Measurements from ENCODE around the gene EIF4EBP3. TPM values are rescaled to one million over a fixed set of nuclear protein-coding genes. Genes with fewer than 3 reads are reported as not detected.

The EIF4EBP3 gene
- total RNA-seq, 4 donors from 2014 or later: 9.1 to 18.9 (median 15.6) TPM

DNA sequence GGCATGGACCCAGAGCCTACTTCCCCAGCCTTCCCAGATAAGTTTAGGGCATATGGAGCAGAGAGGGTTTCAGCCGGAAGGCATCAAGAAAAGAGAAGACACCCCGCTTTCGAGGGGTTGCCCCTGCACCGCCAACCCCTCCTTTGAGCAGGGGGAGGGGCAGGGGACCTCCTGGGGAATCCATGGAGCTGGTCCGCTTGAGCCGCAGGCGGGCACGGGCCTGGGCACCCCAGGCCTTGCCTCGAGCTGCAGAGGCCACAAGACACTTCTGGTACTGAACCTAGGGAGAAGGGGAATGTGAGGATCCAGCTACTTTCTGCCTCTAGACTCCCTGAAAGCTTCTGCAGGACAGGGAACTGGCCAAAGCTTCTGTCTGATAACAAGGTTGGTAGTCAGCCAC is 11.1 kb downstream of the EIF4EBP3 start:
- TF ChIP-seq CTCF (IDR thresholded peaks at IDR 0.05) (no peak), POLR2A (IDR thresholded peaks at IDR 0.05) (no peak)
- no peak overlapping the region for H3K4me3 ChIP-seq (replicated peaks in 1 of 3)
- H3K4me1 ChIP-seq: peaks cover 16 to 33% of the 10 kb centered on the region in 2 donors
- DNase-seq: no peak
- H3K27ac ChIP-seq: no peak overlapping the region
- H3K27me3 ChIP-seq: no peaks in the 10 kb centered on the region
- 94 to 95% methylated on average over 8 to 9 of the region's 9 CpGs for WGBS, 2 donors
- no peaks in the 10 kb centered on the region for H3K9me3 ChIP-seq
- intact Hi-C loops (cut with DNase I): no loop called here
- peaks cover 2 to 10% of the 10 kb centered on the region in 2 donors for H3K36me3 ChIP-seq

DNA sequence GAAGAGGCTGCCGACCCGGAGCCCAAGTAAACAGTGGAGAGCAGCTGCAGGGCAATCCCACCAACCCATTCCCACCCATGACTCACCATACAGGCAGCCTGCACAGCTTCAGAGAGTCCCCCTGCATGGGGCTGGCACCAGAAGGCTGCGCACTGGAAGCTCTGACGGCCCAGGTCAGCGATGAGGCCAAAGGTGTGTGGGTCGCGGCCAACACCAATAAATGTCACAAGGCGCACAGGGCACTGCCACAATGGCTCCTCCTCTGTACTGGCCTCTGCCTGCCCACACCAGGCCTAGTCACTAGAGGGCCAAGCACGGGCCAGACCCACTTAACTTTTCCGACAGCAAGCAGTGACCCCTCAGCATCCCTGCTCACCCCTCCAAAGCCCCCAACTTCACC is 12.8 kb downstream of the EIF4EBP3 start:
- 88 to 93% methylated on average over 10 of the region's 10 CpGs for WGBS, 2 donors
- DNase-seq: no peak
- intact Hi-C loops (cut with DNase I): loop anchor here (5.0 kb wide), 1 partner anchor 77 kb away; the partner anchor contains the start of gene TMCO6

DNA sequence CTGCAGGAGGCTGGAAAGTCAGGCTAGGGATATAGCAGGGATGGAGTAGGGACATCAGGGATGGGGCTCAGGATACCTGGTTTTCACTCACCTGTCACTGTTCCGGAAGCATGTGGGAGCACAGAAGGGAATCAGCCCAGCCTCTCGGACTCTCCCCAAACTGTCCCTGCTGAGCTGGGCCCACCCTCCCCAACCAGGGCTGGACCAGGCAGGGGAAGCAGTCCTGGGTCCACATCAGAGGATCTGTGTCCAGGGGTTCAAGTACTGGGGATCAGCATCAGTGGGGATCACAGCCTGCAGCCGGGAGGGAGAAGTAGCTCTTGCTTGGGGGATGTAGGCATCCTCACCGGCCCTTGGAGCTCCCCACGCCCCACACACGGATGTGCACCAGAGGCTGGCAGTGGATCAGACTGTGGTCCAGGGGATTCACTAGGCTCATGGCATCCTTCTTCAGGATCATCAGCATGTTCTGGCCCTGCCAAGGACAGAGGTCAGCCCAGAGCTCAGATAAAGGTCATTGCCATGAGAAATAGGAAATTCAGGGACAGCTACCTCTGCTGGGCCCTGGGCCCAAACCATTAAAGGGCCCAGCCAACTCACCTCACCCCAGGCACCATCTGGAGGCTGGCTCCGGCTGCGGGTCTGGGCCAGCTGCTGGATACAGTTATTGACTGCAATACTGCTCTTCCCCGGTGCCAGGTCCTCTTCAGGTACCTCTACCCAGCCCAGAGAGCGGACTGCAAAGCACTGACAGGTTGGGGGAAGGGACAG is 14.5 kb downstream of the EIF4EBP3 start:
- Histone ChIP-seq H3K4me1 (peaks cover 22 to 34% of the 10 kb centered on the region in 2 donors), H3K36me3 (peaks cover 5 to 16% of the 10 kb centered on the region in 2 donors), H3K27me3 (no peaks in the 10 kb centered on the region), H3K27ac (no peak overlapping the region), H3K9me3 (no peaks in the 10 kb centered on the region), H3K4me3 (replicated peaks in 1 of 3) (no peak overlapping the region)
- no peak for DNase-seq
- WGBS, 2 donors: 88 to 95% methylated on average over 5 to 10 of the region's 10 CpGs
- intact Hi-C loops (cut with DNase I): loop anchor here (5.0 kb wide), 1 partner anchor 75 kb away; the partner anchor contains the start of gene TMCO6
- no peak for TF ChIP-seq POLR2A (IDR thresholded peaks at IDR 0.05)
- TF ChIP-seq CTCF (IDR thresholded peaks at IDR 0.05): no peak

More for the DNA sequence above, 12.8 kb downstream of the EIF4EBP3 start:
- Histone ChIP-seq H3K27me3 (no peaks in the 10 kb centered on the region), H3K4me1 (peaks cover 22 to 34% of the 10 kb centered on the region in 2 donors), H3K27ac (no peak overlapping the region), H3K4me3 (replicated peaks in 1 of 3) (no peak overlapping the region), H3K9me3 (no peaks in the 10 kb centered on the region), H3K36me3 (peaks cover 0 to 10% of the 10 kb centered on the region in 2 donors)
- TF ChIP-seq CTCF (IDR thresholded peaks at IDR 0.05): no peak

DNA sequence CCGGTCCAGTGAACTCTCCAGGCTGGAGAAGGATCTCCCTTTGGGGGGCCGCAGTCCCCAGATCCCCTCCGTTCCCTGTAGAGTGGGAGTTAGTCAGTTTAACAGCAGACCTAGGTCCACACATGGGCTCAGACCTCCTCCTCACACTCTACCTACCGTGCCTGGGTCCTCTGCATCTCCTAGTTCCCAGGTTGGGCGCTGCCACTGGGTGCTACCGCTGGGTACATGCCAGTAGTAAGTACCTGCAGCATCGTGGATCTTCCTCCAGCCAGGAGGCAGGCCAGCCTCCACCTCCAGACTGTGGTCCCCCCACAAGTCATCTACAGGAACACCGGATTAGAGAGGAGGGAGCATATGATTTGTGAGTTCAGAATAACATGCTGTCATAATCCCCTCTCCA is 16.1 kb downstream of the EIF4EBP3 start:
- WGBS, 2 donors: 69% methylated on average over 6 to 8 of the region's 8 CpGs
- Histone ChIP-seq H3K9me3 (no peaks in the 10 kb centered on the region), H3K36me3 (peaks cover 21 to 32% of the 10 kb centered on the region in 2 donors), H3K27ac (peak overlapping the region; percentile 93 to 97 (median 96)), H3K4me3 (replicated peaks in 1 of 3) (peak overlapping the region in 1 of 3 donors; percentile 53), H3K27me3 (no peaks in the 10 kb centered on the region), H3K4me1 (peaks cover 22 to 32% of the 10 kb centered on the region in 2 donors)
- intact Hi-C loops (cut with DNase I): loop anchor here (5.0 kb wide), 1 partner anchor 74 kb away; the partner anchor contains the start of gene TMCO6
- TF ChIP-seq CTCF (IDR thresholded peaks at IDR 0.05) (no peak), POLR2A (IDR thresholded peaks at IDR 0.05) (no peak)
- peak; percentile 21 to 35 for DNase-seq

Data from thyroid gland (tissue), 4 donors.